Measurements from ENCODE around the gene CHST12.
A peak's percentile ranks its signal among the peaks of the same experiment; 100 is the strongest.

The CHST12 gene

DNA sequence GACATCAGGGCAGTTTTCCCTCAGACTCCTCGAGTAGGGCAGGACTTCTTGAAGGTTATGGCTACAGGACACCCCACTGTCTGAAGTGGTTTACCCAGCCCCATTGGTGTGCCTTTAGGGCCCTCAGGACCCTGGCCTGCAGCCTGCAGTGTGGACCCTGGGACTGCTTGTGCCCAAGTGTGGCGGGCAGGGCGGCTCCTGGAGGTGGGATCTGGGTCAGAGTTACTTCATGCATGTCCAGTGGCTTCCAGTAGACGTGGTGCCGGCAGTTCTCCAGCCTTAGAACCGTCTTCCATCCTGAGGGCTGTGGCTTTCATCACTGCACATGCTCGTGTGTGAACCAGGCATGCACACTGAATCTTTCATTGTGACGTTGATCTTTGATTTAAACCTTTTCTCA lies 32.1 kb upstream of the CHST12 start:
- Histone ChIP-seq H3K4ac (ENCODE audit: low read depth, low read length) (no peak overlapping the region), H3K27ac (ENCODE audit: low read depth, low read length) (no peak overlapping the region), H3K27me3 (ENCODE audit: insufficient read depth, low read length) (no peaks in the 10 kb centered on the region), H2AK5ac (ENCODE audit: low read length) (no peak overlapping the region), H3K4me3 (ENCODE audit: low read depth, low read length) (no peak overlapping the region), H3K14ac (ENCODE audit: low read length) (no peak overlapping the region), H2BK120ac (ENCODE audit: insufficient read depth, low read length, poor library complexity) (no peak overlapping the region), H3K23ac (ENCODE audit: low read length) (no peak overlapping the region), H2AFZ (ENCODE audit: insufficient read depth, low read length, poor library complexity) (no peak overlapping the region), H3K4me1 (ENCODE audit: control insufficient read depth in 1 of 2, insufficient read depth in 2 of 2, low read length in 2 of 2) (no peaks in the 10 kb centered on the region), H2BK5ac (ENCODE audit: low read depth, low read length, poor library complexity) (no peak overlapping the region), H4K12ac (ENCODE audit: low read depth, low read length) (no peak overlapping the region), H4K91ac (ENCODE audit: low read depth, low read length) (no peak overlapping the region), H3K36me3 (ENCODE audit: control insufficient read depth in 1 of 2, insufficient read depth in 2 of 2, low read length in 2 of 2) (peaks cover 87 to 95% of the 10 kb centered on the region in 2 experiments), H3K9ac (ENCODE audit: low read length) (no peak overlapping the region), H3K79me2 (ENCODE audit: control insufficient read depth, insufficient read depth, low read length, poor library complexity) (no peaks in the 10 kb centered on the region), H3K4me2 (ENCODE audit: low read length) (no peak overlapping the region), H3K79me1 (ENCODE audit: low read length) (no peaks in the 10 kb centered on the region), H4K8ac (ENCODE audit: low read depth, low read length) (no peak overlapping the region), H3K9me3 (ENCODE audit: insufficient read depth, low read depth, low read length) (no peaks in the 10 kb centered on the region), H2BK12ac (ENCODE audit: low read length) (no peak overlapping the region), H3K18ac (ENCODE audit: low read length) (no peak overlapping the region)
- WGBS (ENCODE audit: extremely low coverage, insufficient coverage, insufficient read length) = no CpG with 5 or more reads among the region's 8 CpGs
- DNase-seq = no peak

DNA sequence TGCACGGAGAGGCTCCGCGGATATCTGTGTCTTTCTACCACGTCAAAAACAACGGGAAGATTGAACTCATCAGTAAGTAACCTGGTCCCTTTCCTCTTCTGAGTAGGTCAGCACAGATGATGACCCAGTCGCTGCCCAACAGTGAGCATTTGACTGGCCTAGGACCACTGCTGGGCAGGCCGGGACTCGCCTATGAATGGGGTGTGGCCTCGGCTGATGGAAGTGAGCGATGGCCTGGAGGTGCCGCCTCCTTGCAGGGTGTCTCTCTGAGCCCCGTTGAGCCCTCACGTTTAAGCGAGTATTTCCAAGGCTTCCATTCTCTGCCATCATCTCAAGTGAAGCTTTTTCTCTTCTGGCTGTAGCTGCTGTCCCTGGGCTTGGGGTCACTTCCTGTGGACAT lies 30.7 kb upstream of the CHST12 start:
- no peak overlapping the region for H3K27ac ChIP-seq (ENCODE audit: low read depth, low read length)
- no peak overlapping the region for H2BK12ac ChIP-seq (ENCODE audit: low read length)
- no peaks in the 10 kb centered on the region for H3K79me1 ChIP-seq (ENCODE audit: low read length)
- H4K91ac ChIP-seq (ENCODE audit: low read depth, low read length) = no peak overlapping the region
- H3K9ac ChIP-seq (ENCODE audit: low read length) = no peak overlapping the region
- no peak overlapping the region for H2BK120ac ChIP-seq (ENCODE audit: insufficient read depth, low read length, poor library complexity)
- H4K8ac ChIP-seq (ENCODE audit: low read depth, low read length) = no peak overlapping the region
- H3K4ac ChIP-seq (ENCODE audit: low read depth, low read length) = no peak overlapping the region
- no peak overlapping the region for H4K12ac ChIP-seq (ENCODE audit: low read depth, low read length)
- no CpG with 5 or more reads among the region's 14 CpGs for WGBS (ENCODE audit: extremely low coverage, insufficient coverage, insufficient read length)
- no peak overlapping the region for H2AFZ ChIP-seq (ENCODE audit: insufficient read depth, low read length, poor library complexity)
- H3K4me1 ChIP-seq (ENCODE audit: control insufficient read depth in 1 of 2, insufficient read depth in 2 of 2, low read length in 2 of 2) = no peaks in the 10 kb centered on the region
- H2BK5ac ChIP-seq (ENCODE audit: low read depth, low read length, poor library complexity) = no peak overlapping the region
- H3K27me3 ChIP-seq (ENCODE audit: insufficient read depth, low read length) = no peaks in the 10 kb centered on the region
- DNase-seq = no peak
- no peaks in the 10 kb centered on the region for H3K79me2 ChIP-seq (ENCODE audit: control insufficient read depth, insufficient read depth, low read length, poor library complexity)
- H3K4me2 ChIP-seq (ENCODE audit: low read length) = no peak overlapping the region
- H3K36me3 ChIP-seq (ENCODE audit: control insufficient read depth in 1 of 2, insufficient read depth in 2 of 2, low read length in 2 of 2) = peaks cover 84 to 93% of the 10 kb centered on the region in 2 experiments
- no peak overlapping the region for H2AK5ac ChIP-seq (ENCODE audit: low read length)
- no peak overlapping the region for H3K18ac ChIP-seq (ENCODE audit: low read length)
- no peaks in the 10 kb centered on the region for H3K9me3 ChIP-seq (ENCODE audit: insufficient read depth, low read depth, low read length)
- H3K4me3 ChIP-seq (ENCODE audit: low read depth, low read length) = no peak overlapping the region
- no peak overlapping the region for H3K23ac ChIP-seq (ENCODE audit: low read length)
- no peak overlapping the region for H3K14ac ChIP-seq (ENCODE audit: low read length)

DNA sequence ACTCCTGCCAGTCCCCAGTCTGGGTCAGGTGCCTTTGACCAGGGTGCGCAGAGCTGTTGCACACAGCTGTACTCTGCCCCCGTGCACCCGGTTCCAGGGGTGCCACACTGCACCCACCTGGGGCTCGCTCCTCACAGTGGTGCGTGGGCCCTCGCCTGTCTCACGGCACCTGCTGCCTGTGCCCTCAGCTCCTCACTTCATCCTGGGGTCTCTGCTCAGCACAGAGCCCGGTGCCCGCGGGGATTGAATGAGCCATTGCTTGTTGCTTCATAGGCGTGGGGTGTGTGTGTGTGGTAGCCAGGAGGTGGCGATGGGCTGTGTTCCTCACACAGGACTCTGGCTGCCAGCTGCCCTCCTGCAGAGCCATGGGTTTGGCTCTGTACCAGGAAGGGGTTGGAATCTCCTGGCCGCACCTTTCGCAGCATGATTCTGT lies 30.3 kb upstream of the CHST12 start:
- H3K79me2 ChIP-seq (ENCODE audit: control insufficient read depth, insufficient read depth, low read length, poor library complexity) = no peaks in the 10 kb centered on the region
- H2BK12ac ChIP-seq (ENCODE audit: low read length) = no peak overlapping the region
- peak overlapping the region; percentile 52 for H3K4me3 ChIP-seq (ENCODE audit: low read depth, low read length)
- no peak overlapping the region for H2BK5ac ChIP-seq (ENCODE audit: low read depth, low read length, poor library complexity)
- H3K4me1 ChIP-seq (ENCODE audit: control insufficient read depth in 1 of 2, insufficient read depth in 2 of 2, low read length in 2 of 2) = no peaks in the 10 kb centered on the region
- no peak overlapping the region for H3K14ac ChIP-seq (ENCODE audit: low read length)
- H3K18ac ChIP-seq (ENCODE audit: low read length) = peak overlapping the region; percentile 16
- H3K23ac ChIP-seq (ENCODE audit: low read length) = no peak overlapping the region
- H3K36me3 ChIP-seq (ENCODE audit: control insufficient read depth in 1 of 2, insufficient read depth in 2 of 2, low read length in 2 of 2) = peaks cover 83 to 90% of the 10 kb centered on the region in 2 experiments
- no peak overlapping the region for H4K8ac ChIP-seq (ENCODE audit: low read depth, low read length)
- DNase-seq = no peak
- no peak overlapping the region for H2BK120ac ChIP-seq (ENCODE audit: insufficient read depth, low read length, poor library complexity)
- H3K4ac ChIP-seq (ENCODE audit: low read depth, low read length) = no peak overlapping the region
- H2AK5ac ChIP-seq (ENCODE audit: low read length) = no peak overlapping the region
- H3K79me1 ChIP-seq (ENCODE audit: low read length) = no peaks in the 10 kb centered on the region
- H3K27me3 ChIP-seq (ENCODE audit: insufficient read depth, low read length) = no peaks in the 10 kb centered on the region
- no CpG with 5 or more reads among the region's 14 CpGs for WGBS (ENCODE audit: extremely low coverage, insufficient coverage, insufficient read length)
- H3K9me3 ChIP-seq (ENCODE audit: insufficient read depth, low read depth, low read length) = no peaks in the 10 kb centered on the region
- no peak overlapping the region for H3K9ac ChIP-seq (ENCODE audit: low read length)
- H2AFZ ChIP-seq (ENCODE audit: insufficient read depth, low read length, poor library complexity) = no peak overlapping the region
- H4K91ac ChIP-seq (ENCODE audit: low read depth, low read length) = no peak overlapping the region
- H3K27ac ChIP-seq (ENCODE audit: low read depth, low read length) = no peak overlapping the region
- H4K12ac ChIP-seq (ENCODE audit: low read depth, low read length) = no peak overlapping the region
- H3K4me2 ChIP-seq (ENCODE audit: low read length) = no peak overlapping the region

DNA sequence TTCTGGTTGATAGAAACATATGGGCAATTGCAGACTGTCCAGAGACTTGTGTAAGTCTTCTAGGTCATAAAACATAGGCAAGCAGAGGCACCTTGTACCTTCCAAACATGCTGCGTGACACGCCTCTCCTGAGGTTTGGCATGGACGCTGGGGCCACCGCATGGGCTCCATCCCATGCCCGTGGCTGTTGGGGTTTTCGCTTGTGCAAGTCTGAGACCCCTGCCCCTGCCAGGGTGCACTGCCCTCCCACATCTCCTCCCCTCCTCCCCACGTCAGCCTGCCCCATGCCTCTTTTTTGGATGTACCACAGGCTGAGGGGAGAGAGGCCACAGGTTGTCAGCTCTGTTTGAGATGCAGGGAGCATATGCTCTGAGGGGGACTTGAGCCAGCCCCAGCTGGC lies 29.8 kb upstream of the CHST12 start:
- no peak overlapping the region for H3K23ac ChIP-seq (ENCODE audit: low read length)
- H3K14ac ChIP-seq (ENCODE audit: low read length) = no peak overlapping the region
- H3K27me3 ChIP-seq (ENCODE audit: insufficient read depth, low read length) = no peaks in the 10 kb centered on the region
- H2BK12ac ChIP-seq (ENCODE audit: low read length) = no peak overlapping the region
- no peaks in the 10 kb centered on the region for H3K9me3 ChIP-seq (ENCODE audit: insufficient read depth, low read depth, low read length)
- no peak overlapping the region for H3K18ac ChIP-seq (ENCODE audit: low read length)
- no peak overlapping the region for H3K4me2 ChIP-seq (ENCODE audit: low read length)
- no peak overlapping the region for H2BK5ac ChIP-seq (ENCODE audit: low read depth, low read length, poor library complexity)
- H3K27ac ChIP-seq (ENCODE audit: low read depth, low read length) = no peak overlapping the region
- no peak overlapping the region for H3K9ac ChIP-seq (ENCODE audit: low read length)
- no peaks in the 10 kb centered on the region for H3K79me2 ChIP-seq (ENCODE audit: control insufficient read depth, insufficient read depth, low read length, poor library complexity)
- no peak overlapping the region for H3K4ac ChIP-seq (ENCODE audit: low read depth, low read length)
- H2AK5ac ChIP-seq (ENCODE audit: low read length) = no peak overlapping the region
- H3K36me3 ChIP-seq (ENCODE audit: control insufficient read depth in 1 of 2, insufficient read depth in 2 of 2, low read length in 2 of 2) = peaks cover 82 to 90% of the 10 kb centered on the region in 2 experiments
- H2AFZ ChIP-seq (ENCODE audit: insufficient read depth, low read length, poor library complexity) = no peak overlapping the region
- DNase-seq = no peak
- H4K91ac ChIP-seq (ENCODE audit: low read depth, low read length) = no peak overlapping the region
- no peak overlapping the region for H2BK120ac ChIP-seq (ENCODE audit: insufficient read depth, low read length, poor library complexity)
- H4K12ac ChIP-seq (ENCODE audit: low read depth, low read length) = no peak overlapping the region
- no peaks in the 10 kb centered on the region for H3K4me1 ChIP-seq (ENCODE audit: control insufficient read depth in 1 of 2, insufficient read depth in 2 of 2, low read length in 2 of 2)
- WGBS (ENCODE audit: extremely low coverage, insufficient coverage, insufficient read length) = no CpG with 5 or more reads among the region's 7 CpGs
- H4K8ac ChIP-seq (ENCODE audit: low read depth, low read length) = no peak overlapping the region
- H3K79me1 ChIP-seq (ENCODE audit: low read length) = no peaks in the 10 kb centered on the region
- H3K4me3 ChIP-seq (ENCODE audit: low read depth, low read length) = no peak overlapping the region

All from trophoblast cell (in vitro differentiated cells and primary cell).